ENCODE data around the gene SETD3.

SETD3 gene

DNA sequence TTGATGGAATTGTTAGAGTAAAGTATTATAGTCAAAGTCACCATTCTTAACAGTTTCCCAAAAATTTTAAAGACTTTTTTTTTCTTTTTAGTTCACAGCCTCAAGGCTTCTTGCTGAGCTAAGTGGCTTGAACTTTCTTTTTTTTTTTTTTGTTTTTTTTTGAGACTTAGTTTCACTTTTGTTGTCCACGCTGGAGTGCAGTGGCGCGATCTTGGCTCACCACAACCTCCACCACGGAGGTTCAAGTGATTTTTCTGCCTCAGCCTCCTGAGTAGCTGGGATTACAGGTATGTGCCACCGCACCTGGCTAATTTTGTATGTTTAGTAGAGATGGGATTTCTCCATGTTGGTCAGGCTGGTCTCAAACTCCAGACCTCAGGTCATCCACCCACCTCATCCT, 92.8 kb downstream of the SETD3 start:
- FAIRE-seq: no peak

GRCh38 chr14:99384450-99385417, 95.9 kb downstream of the SETD3 start:
- no peak for FAIRE-seq

DNA sequence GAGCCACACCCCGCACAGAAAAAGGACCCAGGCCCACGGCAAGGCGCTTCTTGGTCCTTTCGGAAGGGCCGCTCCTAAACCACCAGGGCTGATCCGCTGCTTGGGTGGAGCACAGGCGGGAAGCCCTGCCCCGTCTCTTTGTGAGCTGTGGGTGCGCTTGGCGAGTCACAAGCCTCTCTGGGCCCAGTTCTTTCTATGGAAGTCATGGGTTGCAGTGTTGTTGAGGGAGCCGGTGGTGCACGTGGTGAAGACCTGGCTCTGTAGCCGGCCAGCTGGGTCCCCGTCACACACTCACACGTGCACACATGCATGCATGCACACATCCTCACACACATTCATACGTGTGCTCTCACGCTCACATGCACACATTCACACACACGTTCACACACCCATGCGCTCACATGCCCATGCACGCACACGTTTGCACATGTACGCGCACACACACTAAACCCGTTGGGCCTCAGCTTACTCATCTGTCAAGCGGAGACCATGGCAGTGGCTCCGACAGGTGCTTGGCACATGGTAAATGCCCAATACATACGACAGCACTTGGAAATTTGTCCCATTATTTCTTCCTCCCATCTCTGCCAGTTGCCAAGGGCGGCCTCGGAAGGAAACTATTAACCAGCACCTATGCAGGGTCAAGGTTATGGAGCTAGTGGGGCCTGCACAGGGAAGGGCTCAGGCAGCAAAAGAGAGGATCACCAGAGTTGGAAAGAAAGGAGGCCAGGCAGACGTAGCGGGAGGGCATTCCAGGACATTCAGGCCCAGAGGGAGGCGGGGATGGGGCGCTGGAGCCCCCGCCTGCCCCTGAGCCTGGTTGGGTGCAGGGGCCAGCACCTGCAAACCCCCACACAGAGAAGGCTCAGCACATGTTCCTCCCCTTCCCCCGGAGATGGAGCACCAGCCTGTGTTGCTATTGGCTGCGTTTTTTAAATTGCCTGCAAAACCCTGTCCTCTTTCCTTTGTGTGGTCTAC, 96.9 kb downstream of the SETD3 start:
- no peak for FAIRE-seq

DNA sequence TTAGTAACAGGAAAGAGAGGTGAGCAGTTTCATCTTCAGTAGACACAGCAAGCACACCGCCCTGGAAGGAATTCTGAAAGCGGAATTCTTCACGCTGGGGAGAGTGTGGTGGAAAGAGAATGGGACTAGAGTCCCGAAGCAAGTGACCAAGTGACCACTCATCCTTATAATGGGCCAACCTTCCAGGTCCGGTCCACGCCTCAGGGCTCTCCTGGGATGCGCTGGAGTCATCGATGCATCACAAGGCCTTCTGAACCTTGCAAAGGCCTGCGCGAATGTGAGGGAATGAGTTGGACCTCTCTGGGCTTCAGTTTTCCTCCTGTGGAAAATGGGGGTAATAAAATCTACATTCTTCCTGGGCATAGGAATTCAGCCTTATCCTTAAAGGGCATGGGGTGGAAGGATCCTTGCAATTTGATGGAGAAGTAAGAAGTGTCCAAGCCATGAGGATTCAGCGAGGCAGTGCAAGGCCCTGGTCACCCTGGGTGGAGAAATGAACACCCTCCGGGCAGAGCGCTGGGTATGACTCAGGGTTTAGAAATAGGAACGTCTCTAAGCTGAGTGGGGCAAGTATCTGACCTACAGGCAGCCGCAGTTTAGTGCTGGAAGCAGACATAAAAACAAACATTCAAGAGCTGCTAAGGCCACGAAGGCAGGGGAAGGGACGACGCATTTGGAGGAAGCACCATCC, 97.7 kb downstream of the SETD3 start:
- no peak for FAIRE-seq

- no peak for FAIRE-seq
Observed at GRCh38 chr14:99382071-99382470, 98.6 kb downstream of the SETD3 start.

DNA sequence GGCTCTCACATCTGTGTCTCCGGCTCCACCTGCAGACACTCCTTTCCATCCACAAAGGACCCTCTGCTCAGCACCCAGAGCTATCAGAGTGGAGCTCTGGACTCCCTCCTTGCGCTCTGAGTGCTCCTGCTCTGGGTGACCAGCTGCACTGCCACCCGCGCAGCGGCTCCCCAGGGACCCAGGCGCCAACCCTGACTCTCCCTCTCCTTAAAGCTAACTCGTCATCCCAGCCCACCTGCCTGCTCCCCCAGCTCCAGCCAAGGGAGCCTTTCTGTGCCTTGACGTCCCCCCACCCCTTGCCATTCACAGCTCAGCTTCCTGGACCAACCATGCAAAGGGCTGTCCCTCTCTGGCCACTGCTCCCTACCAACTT, 99.0 kb downstream of the SETD3 start:
- no peak for FAIRE-seq

- no peak for FAIRE-seq
Observed at GRCh38 chr14:99380991-99381687, 99.5 kb downstream of the SETD3 start.

- FAIRE-seq: no peak
Observed at GRCh38 chr14:99380402-99380801, 100.3 kb downstream of the SETD3 start.

GRCh38 chr14:99378782-99379214, 101.9 kb downstream of the SETD3 start:
- no peak for FAIRE-seq

DNA sequence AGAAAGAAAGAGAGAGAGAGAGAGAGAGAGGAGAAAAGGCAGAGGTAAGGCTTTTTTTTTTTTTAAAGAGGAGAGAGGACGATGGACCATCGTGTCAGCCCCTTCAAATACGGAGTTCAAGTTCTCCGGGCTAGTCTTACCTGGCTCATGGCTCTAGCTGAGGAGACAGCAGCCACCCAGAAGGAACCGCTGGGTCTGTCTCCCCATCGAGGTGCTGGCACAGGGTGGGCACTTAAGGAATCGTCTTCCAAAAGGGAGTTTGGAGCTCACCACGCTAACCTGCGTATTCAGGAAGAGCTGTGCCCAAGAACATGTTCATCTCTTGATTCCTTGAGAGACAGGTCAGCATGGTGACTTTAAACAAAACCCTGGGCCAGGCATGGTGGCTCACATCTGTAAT, 102.7 kb downstream of the SETD3 start:
- FAIRE-seq: no peak

DNA sequence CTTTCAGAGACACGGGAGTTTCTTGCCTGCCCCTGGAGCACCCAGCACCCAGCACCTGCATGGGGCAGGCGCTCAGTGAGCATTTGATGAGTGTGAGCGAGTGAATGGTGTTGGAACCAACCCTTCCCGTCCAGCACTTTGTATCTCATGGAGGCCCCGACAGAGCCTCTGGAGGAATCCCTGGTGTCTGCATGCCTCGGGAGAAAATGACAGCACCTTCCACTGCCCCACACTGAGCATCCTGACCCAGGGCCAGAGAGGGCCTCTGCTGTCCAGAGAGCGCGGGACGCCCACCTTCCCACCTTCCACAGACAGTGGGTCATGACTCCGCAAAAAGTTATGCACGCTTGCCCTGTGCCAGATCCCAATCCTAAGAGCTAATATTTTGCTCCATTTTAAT, 105.7 kb downstream of the SETD3 start:
- no peak for FAIRE-seq

DNA sequence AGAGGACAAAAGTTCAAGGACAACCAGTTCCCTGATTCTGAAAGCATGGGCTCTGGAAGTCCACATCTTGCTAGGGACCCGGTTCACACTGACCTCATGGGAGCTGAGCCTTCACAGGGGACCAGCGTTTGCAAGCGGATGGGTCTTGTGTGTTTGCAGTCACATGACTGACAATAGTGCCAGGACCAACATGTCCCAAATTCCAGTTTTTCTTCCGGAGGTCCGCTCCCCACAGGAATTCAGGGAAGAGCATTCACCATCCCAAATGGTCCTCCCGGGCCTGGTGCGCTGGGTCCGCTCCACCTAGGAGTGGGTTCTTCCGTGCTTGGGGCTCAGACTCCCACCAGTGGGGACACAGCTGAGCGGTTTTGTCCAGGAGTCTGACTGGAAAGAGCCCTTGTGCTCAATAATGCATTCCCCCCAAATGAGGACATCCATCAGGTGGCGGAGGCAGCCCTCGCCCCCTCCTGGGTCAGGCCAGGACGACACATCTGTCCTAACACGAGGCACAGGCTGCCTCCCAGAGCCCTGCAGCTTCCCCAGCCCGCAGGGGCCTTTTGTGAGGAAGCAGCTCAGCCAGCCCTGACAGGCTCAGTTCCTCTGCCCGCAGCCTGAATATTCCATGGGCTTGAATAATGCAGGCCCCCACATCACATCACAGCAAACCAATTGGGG, 116.9 kb downstream of the SETD3 start:
- no peak for FAIRE-seq

GRCh38 chr14:99363051-99363450, 117.6 kb downstream of the SETD3 start:
- FAIRE-seq: no peak

DNA sequence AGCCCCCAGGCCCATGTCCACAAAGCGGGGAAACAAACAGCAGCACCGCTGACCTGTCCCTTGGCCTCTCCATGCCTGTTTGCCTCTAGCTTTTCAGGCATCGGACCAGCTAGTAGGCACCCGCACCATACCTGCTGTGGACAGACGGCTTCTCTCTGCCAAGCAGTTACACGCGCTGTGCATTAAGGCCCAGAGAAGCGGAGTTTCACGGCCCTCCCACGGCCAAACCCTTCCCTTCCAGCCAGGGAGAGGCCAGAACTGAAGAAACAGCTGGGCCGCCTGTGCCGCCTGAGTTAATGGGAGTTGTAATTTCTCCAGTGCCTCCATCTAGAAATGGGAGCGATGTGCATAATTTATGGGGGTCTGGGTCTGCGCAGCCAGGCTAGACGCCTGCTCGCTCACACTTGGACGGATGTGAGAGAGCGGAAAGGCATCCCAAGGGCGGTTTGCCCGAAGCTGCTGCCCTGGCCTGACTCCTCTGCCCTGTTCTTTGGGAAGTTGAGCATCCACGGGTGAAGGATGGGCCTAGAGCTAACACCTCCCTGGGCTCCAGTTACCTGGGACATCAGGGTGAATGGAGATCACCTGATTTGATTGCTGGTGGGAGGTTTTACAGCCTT, 119.0 kb downstream of the SETD3 start:
- no peak for FAIRE-seq

- FAIRE-seq: no peak
Observed at GRCh38 chr14:99360774-99361595, 119.7 kb downstream of the SETD3 start.

GRCh38 chr14:99359906-99360305, 120.8 kb downstream of the SETD3 start:
- FAIRE-seq: no peak

GRCh38 chr14:99357916-99358390, 122.7 kb downstream of the SETD3 start:
- FAIRE-seq: no peak

DNA sequence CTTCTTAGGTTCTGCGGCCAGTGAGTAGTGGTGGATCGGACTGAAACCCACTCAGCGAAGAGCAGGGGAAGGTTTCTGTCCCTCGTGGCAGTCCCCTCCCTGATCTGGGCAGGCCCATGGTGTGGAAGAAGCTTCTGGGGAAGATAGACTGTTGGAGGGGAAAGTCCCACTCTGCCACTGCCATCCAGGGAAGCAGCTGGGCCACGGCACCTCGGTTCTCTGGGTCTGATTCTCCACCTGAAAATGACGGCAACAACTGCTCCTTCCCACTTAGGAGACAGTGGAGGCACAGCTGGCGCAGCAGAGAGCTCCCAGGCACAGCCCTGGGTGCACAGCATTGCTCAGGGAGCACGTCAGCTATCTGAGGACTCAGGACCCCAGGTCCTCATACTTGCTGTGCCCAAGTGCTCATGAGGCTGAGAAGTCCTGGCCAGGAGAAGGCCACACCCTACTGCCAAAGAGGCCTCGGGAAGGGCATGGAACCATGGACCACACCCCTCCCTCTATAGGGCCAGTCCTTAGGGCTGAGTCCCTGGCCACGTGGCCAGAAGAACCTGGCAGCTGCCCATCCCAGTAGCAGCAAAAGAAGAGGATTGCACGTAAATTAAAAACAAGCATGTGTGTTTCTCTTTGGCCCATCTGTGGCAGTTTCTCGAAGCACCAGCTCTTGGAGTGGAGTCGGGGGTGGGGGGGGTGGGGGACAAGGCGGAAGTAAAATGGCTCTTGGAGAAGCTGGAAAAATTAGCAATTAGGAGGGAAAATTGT, 123.3 kb downstream of the SETD3 start:
- FAIRE-seq: no peak

GRCh38 chr14:99356031-99356608, 124.5 kb downstream of the SETD3 start:
- no peak for FAIRE-seq

Measured in endometrium (tissue), 2 donors.